K562 (cell line): ENCODE results near the gene IPP. TPM values are rescaled to one million over a fixed set of nuclear protein-coding genes. Genes with fewer than 3 reads are reported as not detected.

Experiments used
- CAMTA2 ChIP-seq: fragments of 250-450 bp; sonication (Bioruptor Pico); conservative IDR thresholded peaks from 2 replicates; pipeline ENCODE4 v1.5.1; 2022
- FOXJ2 ChIP-seq: fragments of 200-800 bp; sonication (Bioruptor generic); IDR thresholded peaks from 2 replicates; pipeline ENCODE4 v1.6.1; 2016; ENCODE audit warnings: missing genetic modification characterization, missing compliant biosample characterization
- MGA ChIP-seq: fragments of 450-650 bp; IDR thresholded peaks from 2 replicates; pipeline ENCODE4 v1.6.1; 2016; ENCODE audit warnings: mild to moderate bottlenecking, moderate library complexity
- NCOA6 ChIP-seq: fragments of 450-650 bp; IDR thresholded peaks from 2 replicates; pipeline ENCODE4 v1.6.1; 2017; ENCODE audit warnings: mild to moderate bottlenecking
- NFRKB ChIP-seq: fragments of 450-650 bp; IDR thresholded peaks from 2 replicates; pipeline ENCODE4 v1.6.1; 2016; ENCODE audit warnings: low read depth
- NR4A1 ChIP-seq, 2 experiments: fragments of 250-450 bp in 1 of 2; fragments of 450-650 bp in 1 of 2; sonication (Bioruptor Pico) in 1 of 2; IDR thresholded peaks; 2 replicates each; pipeline versions ENCODE4 v1.4.0 to v1.6.1; 2016 to 2020; ENCODE audit warnings: mild to moderate bottlenecking in 2 of 2, missing compliant biosample characterization in 1 of 2, missing genetic modification characterization in 1 of 2, moderate library complexity in 1 of 2
- PTRF ChIP-seq: fragments of 450-650 bp; IDR thresholded peaks from 2 replicates; pipeline ENCODE4 v1.6.1; 2016; ENCODE audit warnings: mild to moderate bottlenecking, missing genetic modification characterization, missing compliant biosample characterization
- SAFB2 ChIP-seq: fragments of 200-400 bp; formaldehyde crosslinking; IDR thresholded peaks from 2 replicates; pipeline ENCODE4 v1.6.1; 2018; ENCODE audit warnings: borderline replicate concordance, low read length, low read depth, moderate library complexity; ENCODE audit not compliant: severe bottlenecking
- ZBTB33 ChIP-seq: sonication (generic); formaldehyde crosslinking; IDR thresholded peaks from 2 replicates; pipeline ENCODE4 v1.8.1; 2023; ENCODE audit warnings: mild to moderate bottlenecking, missing genetic modification reagents
- ZNF239 ChIP-seq: fragments of 250-450 bp; sonication (Bioruptor Pico); IDR thresholded peaks from 2 replicates; pipeline ENCODE4 v1.4.0; 2020; ENCODE audit warnings: mild to moderate bottlenecking
- polyA plus RNA-seq, 8 experiments: library from polyadenylated mRNA; depleted of rRNA in 4 of 8; stranded (reverse) in 5 of 8; unstranded in 3 of 8; fragments of >200 nt; fragmentation: Nextera tagmentation in 2 of 8; fragmentation: Illumina TruSeq in 1 of 8; extraction: Ambion mirVana in 2 of 8; extraction: Trizol in 1 of 8; gene quantifications; 2 replicates each; pipeline versions ENCODE4 v1.2.1 to v1.2.3, GENCODE V29; 2011 to 2014; ENCODE audit warnings: inconsistent platforms in 1 of 8, missing spikeins in 1 of 8
- total RNA-seq, 7 experiments: library from RNA; depleted of rRNA in 6 of 7; stranded (reverse); fragments of >200 nt in 6 of 7; fragmentation: Illumina TruSeq in 2 of 7; extraction: Trizol in 2 of 7; gene quantifications; 2 replicates each; pipeline versions ENCODE4 v1.2.1 to v1.2.3, GENCODE V29; 2011 to 2021; ENCODE audit warnings: low replicate concordance in 1 of 7
- TF ChIP-seq, protein P1 (sequence below), 2 experiments: IDR thresholded peaks; 2 replicates each; pipeline ENCODE4 v1.6.1; 2011; ENCODE audit warnings: borderline replicate concordance in 1 of 2, control low read depth in 1 of 2, low read depth in 1 of 2, low read length in 1 of 2, mild to moderate bottlenecking in 1 of 2, mixed read lengths in 1 of 2, moderate library complexity in 1 of 2; ENCODE audit not compliant: insufficient read depth in 1 of 2, insufficient read length in 1 of 2, poor library complexity in 1 of 2, severe bottlenecking in 1 of 2; ENCODE audit errors: extremely low read depth in 1 of 2

The IPP gene
- total and polyA plus RNA-seq, 9 of the 15 experiments (the other 6 are each of a cell fraction or from before 2014, with no cell fraction given): 6.9 to 15.1 (median 9.7) TPM

GRCh38 chr1:45687014-45687753 lies 63.3 kb downstream of the IPP start (continued):
- peak; percentile 89; the same call in 1 of the 2 replicates for TF ChIP-seq CAMTA2 (CRISPR knock-in tag)
- TF ChIP-seq PTRF (tag): no peak
- peak; percentile 69; the same call in 1 of the 2 replicates for TF ChIP-seq NR4A1 (CRISPR knock-in tag; IDR thresholded peaks at IDR 0.05)
- 0 out of 2 replicates have a peak, but pooled peaks have one; percentile 60 for TF ChIP-seq NR4A1 (tag; IDR thresholded peaks at IDR 0.05)
- no peak for TF ChIP-seq SAFB2
- peak; percentile 95 for TF ChIP-seq FOXJ2 (tag)
- TF ChIP-seq ZNF239 (CRISPR knock-in tag): peak; percentile 34; the same call in 1 of the 2 replicates
- no peak; the same call in 1 of the 2 replicates for TF ChIP-seq NFRKB
- TF ChIP-seq, protein P1, sequence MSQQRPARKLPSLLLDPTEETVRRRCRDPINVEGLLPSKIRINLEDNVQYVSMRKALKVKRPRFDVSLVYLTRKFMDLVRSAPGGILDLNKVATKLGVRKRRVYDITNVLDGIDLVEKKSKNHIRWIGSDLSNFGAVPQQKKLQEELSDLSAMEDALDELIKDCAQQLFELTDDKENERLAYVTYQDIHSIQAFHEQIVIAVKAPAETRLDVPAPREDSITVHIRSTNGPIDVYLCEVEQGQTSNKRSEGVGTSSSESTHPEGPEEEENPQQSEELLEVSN (IDR thresholded peaks at IDR 0.05; ENCODE audit: borderline replicate concordance in 1 of 2, extremely low read depth in 1 of 2, insufficient read depth in 1 of 2, insufficient read length in 1 of 2, low read depth in 1 of 2, low read length in 1 of 2, poor library complexity in 1 of 2, severe bottlenecking in 1 of 2): peak; percentile 68 to 83
- peak; percentile 83; the same call in 1 of the 2 replicates for TF ChIP-seq MGA
- peak; percentile 45; the same call in 1 of the 2 replicates for TF ChIP-seq ZBTB33
- TF ChIP-seq NCOA6: no peak
